SKM-1 treated with dmso at 0.1 percent for 144 hours (cell line): ENCODE results near the gene DKK2.
A peak's percentile ranks its signal among the peaks of the same experiment; 100 is the strongest.

Source experiments
- DNase-seq: peaks from one replicate; lab custom pipeline; 2025; ENCODE audit not compliant: unreplicated experiment; lab: John Stamatoyannopoulos, UW

The DKK2 gene

GRCh38 chr4:107035819-107036583, at the start of gene DKK2:
Gene DKK2 (minus strand): TSS chr4:107036313. CDS start chr4:107035591, 722 bp downstream.
- DNase-seq: peak; percentile 54

GRCh38 chr4:107077192-107077591, 41.1 kb upstream of the DKK2 start:
- no peak for DNase-seq

DNA sequence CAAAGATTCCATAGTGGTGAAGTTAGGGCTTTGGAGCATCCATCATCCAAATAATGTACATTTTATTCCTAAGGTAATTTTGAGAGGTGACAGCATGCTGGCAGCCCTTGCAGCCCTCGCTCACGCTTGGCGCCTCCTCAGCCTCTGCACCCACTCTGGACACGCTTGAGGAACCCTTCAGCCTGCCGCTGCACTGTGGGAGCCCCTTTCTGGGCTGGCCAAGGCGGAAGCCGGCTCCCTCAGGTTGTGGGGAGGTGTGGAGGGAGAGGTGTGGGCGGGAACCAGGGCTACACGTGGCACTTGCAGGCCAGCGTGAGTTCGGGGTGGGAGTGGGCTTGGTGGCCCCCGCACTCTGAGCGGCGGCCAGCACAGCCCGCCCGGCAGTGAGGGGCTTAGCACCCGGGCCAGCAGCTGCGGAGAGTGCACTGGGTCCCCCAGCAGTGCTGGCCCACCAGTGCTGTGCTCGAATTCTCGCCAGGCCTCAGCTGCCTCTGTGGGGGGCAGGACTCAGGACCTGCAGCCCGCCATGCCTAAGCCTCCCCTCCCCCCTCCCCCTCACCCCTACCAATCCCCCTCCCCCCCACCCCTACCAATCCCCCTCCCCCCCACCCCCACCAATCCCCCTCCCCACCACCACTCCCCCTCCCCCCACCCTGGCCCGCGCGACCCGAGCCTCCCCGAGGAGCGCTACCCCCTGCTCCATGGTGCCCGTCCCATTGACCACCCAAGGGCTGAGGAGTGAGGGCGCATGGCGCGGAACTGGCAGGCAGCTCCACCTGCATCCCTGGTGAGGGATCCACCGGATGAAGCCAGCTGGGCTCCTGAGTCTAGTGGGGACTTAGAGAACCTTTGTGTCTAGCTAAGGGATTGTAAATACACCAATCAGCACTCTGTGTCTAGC, 37.0 kb upstream of the DKK2 start:
- no peak for DNase-seq

GRCh38 chr4:107071108-107071507, 35.0 kb upstream of the DKK2 start:
- no peak for DNase-seq

GRCh38 chr4:107069049-107069448, 32.9 kb upstream of the DKK2 start:
- DNase-seq: no peak

DNA sequence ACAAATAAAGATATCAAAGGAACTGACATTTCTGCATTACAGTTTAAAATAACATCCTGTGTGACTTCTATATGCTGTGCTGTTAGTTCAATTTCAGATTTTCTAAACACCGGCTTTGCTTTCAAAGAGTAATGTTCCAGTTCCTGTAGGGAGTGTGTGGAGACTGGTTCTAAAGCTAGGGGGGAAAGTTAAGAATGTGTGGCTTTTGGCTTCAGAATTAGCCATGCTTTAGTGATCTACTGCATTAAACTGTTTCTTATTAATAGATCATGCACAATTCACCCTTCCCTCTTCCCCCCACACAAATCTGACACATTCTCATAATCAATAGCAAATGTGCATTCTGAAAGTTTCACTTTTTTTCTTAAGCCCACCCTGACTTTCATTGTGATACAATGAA, 32.0 kb upstream of the DKK2 start:
- DNase-seq: no peak

DNA sequence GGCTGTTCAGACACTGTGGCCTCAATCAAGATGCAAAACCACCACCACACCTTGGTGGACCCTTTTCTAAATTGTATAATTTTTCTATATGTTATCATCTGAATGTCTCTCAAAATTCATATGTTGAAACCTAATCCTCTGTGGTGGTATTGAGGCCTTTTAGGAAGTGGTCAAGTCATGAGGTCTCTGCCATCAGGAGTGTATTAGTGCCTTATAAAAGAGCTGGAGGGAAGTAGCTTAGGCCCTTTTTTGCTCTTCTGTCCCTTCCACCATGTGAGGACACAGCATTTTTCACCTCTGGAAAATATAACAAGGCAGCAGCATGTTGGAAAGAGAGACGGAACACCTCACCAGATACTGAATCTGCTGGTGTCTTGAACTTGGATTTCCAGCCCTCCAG, 30.5 kb upstream of the DKK2 start:
- no peak for DNase-seq

DNA sequence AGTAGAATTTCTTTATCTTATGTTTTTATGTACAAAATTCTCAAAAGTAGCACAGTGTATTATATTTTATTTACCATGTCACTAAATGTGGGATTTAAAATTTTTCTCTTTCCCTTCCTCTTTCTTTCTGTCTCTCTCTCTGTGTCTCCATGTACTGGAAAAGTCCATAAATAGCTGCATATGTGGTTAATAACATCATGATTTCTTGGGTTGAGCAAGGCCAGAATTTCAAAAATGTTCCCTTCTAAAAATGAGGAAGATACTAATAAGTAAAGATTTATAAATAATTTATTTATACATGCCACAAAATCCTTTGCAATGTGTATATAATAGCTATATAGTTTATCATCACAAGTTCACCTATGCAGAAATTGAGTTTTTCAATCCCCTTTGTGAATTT, 29.1 kb upstream of the DKK2 start:
- DNase-seq: no peak

- DNase-seq: no peak
Measured at GRCh38 chr4:107060388-107060787, 24.3 kb upstream of the DKK2 start.

DNA sequence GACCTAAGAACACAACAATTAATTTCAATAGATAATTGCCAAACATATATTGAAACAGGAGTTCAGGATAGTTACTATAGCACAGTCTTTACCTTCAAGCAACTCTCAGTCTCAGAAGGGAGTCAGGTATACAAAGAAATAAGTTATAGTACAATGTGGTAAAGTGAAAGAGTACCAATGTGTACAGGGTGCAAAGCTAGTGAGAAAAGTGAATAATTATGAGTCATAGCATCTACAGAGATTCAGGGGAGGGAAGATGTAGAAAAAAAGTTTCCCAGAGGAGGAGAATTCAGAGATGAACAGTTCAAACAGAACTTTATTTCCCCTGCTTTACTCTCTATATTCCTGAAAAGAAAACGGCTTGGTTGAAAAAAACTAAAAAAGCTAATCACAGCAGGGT, 22.7 kb upstream of the DKK2 start:
- no peak for DNase-seq

DNA sequence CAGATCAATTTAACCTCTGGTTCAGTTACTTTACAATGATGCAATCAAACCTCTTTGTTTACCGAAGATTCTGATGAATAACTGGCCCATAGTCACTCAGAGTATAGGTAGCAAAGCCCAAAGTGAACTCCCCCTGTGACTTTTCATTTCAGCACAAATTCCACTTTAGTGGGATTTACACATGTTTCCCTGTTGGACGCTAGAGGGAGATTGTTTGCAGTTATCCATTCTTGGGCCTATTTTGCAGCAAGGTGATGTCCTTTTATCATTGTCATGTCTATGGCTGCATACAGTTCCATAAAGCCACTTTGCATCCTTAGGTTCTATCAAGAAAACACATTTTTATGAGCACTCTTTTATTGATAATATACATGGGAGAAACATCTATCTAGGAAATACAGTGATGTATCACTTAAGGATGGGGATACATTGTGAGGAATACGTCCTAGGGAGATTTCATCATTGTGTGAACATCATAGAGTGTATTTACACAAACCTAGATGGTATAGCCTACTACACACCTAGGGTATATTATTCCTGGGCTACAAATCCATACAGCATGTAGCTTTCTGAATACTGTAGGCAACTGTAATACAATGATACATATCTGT, 14.5 kb upstream of the DKK2 start:
- peak; percentile 8 for DNase-seq

GRCh38 chr4:107046261-107046660, 10.1 kb upstream of the DKK2 start:
- DNase-seq: no peak

- no peak for DNase-seq
Measured at GRCh38 chr4:107044170-107044569, 8.1 kb upstream of the DKK2 start.

GRCh38 chr4:107037199-107037584, 1.1 kb upstream of the DKK2 start:
- peak; percentile 25 for DNase-seq

DNA sequence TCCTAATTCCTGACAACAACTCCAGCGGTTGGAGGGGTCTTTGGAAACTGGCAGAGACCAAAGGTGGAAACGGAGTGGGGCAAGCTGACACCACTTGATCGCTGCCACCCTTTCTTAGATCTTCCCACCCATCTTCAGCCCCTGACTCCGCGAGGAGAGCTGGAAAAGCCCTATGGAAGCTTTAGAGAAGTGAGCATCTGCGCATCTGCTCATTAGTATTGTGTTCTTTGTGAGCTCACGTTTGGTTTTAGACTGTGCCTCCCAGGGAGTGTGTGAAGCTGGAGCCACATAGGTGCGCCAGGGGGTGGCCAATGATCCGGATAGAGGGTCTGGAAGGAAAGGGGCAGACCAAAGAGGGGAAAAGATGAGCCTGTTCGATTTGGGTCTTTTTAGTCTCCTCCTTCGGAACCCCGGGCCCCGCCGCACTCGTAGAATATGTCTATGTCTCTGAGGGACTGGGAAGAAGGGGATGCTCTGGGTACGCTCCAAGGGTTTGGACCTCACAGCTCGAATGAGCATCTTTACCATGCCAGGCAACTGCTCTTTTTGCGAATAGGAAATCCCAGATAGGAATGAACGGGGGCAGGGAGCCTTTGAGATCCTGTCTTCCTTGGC, 578 bp upstream of the DKK2 start:
- DNase-seq: no peak

DNA sequence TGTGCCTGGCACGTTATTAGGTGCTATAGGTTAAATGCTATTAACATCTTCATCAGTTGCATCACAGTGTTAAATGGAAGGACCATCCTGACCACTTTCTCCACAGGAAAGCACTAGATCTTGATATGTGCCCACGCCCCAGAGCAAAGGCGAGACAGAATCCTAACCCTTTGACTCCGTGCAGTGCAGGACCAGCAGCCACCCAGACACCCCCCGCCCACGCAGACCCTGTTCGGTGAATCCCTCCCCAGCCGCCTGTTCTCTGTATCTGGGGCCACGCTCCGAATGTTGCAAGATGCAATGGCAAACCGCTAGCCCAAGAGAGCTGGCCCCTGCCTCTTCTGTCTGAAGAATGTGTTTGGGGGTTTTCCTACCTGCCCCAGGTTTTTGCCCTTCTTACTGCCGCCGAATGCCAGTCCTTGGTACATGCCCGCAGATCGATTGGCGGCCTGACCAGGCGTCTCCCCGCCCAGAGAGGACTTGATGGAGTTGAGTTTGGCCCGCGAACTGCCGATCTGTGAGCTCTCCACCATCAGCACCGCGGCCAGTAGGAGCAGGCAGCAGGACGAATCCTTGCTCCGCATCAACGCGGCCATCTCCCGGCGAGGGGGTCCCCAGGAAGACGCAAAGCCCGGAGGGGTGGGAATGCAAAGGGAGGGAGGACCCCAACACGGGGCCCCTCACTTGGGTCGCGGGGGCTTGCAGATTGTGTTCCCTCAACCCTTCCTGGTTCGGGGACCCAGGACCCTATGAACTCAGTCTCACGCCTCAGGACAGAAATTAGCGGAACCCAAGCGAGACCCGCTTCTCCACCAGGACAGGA, 906 bp downstream of the DKK2 start:
- DNase-seq: no peak

DNA sequence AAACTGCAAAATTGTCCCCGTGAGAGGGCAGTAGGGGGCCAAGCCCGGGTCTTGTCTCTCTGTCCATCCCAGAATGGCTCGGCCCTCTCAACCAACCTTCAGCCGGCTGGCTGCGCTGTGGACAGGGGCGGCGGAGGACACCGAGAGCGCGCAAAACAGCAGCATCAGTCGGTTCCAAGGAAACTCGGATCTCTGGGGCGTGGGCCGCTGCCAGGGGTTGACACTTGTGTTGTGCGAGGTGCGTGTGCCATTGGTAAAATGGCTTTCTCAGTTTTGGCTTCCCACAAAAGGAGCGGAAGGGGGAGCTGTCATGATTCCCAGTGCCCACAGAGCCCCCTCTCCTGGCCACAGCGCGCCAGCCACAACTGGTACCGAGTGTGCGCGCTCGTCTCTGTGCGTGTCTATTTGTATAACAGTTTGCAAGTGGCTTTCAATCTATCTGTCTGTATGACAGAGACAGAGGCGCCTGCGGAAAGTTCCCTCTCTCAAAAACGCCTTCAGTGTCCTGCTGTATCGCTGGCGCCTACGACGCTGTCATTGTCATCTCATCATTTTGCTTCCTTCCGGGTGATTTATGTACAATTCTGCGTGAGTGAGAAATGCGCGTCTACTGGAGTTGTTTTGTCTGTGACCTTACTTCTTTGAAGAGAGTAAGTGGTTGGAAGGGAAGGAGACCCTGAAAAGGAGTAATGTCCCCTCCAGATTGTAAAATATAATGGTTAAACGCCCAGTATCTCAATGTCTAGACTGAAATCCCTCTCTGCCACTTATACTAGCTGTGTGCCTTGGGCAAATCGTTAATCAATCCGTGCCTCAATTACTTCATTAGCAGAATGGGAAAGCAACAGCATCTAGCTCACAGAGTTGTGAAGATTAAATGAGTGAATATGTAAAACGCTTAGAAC, 1.8 kb downstream of the DKK2 start:
- peak; percentile 62 for DNase-seq

GRCh38 chr4:107027379-107027778, 8.7 kb downstream of the DKK2 start:
- DNase-seq: no peak

GRCh38 chr4:107018344-107018735, 17.8 kb downstream of the DKK2 start:
- no peak for DNase-seq
